HCT116 (cell line): ENCODE data around the gene RCBTB2.

Experiments used
- CTCF ChIP-seq, 3 experiments: fragments of 200-600 bp in 1 of 3; sonication (generic) in 1 of 3; IDR thresholded peaks in 2 of 3; conservative IDR thresholded peaks in 1 of 3; 2 replicates each; pipeline ENCODE4 v1.5.1; 2012 to 2017; ENCODE audit warnings: low read depth in 2 of 3, low read length in 2 of 3, antibody characterized with exemption in 1 of 3, borderline replicate concordance in 1 of 3, control low read depth in 1 of 3, mild to moderate bottlenecking in 1 of 3, mixed read lengths in 1 of 3, mixed run types in 1 of 3, moderate library complexity in 1 of 3; ENCODE audit not compliant: insufficient read depth in 1 of 3
- REST ChIP-seq: IDR thresholded peaks from 2 replicates; pipeline ENCODE4 v1.6.1; 2012; ENCODE audit warnings: low read depth
- ZBTB33 ChIP-seq: IDR thresholded peaks from 2 replicates; pipeline ENCODE4 v1.6.1; 2011; ENCODE audit warnings: mild to moderate bottlenecking, low read length, moderate library complexity; ENCODE audit not compliant: insufficient replicate concordance; ENCODE audit errors: extremely low read depth

- TF ChIP-seq CTCF (IDR thresholded peaks at IDR 0.05 in 2 of 3, conservative IDR thresholded peaks at IDR 0.05 in 1 of 3; ENCODE audit: borderline replicate concordance in 1 of 3, insufficient read depth in 1 of 3, low read depth in 2 of 3, low read length in 2 of 3) (no peak), REST (no peak), ZBTB33 (no peak)
Measured at GRCh38 chr13:48493851-48494250, 39.0 kb downstream of the RCBTB2 start.
